ENCODE measurements around the gene PKN2. TPM values are rescaled to one million over a fixed set of nuclear protein-coding genes. Genes with fewer than 3 reads are reported as not detected.

The PKN2 gene
- total RNA-seq, 1 donor = 40.1 TPM

DNA sequence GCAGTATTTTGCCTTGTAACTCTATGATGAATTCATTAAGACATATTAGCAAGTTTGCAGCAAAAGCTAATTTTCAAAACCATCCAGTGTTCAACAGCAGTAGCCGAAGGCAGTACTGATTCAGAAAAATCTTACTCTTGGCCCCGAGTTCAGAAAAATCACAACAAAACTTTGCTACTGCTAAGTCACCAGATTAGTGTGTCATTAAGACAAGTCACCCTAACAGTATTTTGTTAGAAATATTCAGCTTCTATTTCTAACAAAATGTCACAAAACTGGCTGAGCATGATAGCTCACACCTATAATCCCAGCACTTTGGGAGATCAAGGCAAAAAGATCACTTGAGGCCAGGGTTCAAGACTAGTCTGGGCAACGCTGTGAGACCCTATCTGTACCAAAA is 199.1 kb downstream of the PKN2 start:
- no peak for DNase-seq (ENCODE audit: low read depth)
- TF ChIP-seq, protein P1, sequence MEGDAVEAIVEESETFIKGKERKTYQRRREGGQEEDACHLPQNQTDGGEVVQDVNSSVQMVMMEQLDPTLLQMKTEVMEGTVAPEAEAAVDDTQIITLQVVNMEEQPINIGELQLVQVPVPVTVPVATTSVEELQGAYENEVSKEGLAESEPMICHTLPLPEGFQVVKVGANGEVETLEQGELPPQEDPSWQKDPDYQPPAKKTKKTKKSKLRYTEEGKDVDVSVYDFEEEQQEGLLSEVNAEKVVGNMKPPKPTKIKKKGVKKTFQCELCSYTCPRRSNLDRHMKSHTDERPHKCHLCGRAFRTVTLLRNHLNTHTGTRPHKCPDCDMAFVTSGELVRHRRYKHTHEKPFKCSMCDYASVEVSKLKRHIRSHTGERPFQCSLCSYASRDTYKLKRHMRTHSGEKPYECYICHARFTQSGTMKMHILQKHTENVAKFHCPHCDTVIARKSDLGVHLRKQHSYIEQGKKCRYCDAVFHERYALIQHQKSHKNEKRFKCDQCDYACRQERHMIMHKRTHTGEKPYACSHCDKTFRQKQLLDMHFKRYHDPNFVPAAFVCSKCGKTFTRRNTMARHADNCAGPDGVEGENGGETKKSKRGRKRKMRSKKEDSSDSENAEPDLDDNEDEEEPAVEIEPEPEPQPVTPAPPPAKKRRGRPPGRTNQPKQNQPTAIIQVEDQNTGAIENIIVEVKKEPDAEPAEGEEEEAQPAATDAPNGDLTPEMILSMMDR (IDR thresholded peaks at IDR 0.05; ENCODE audit: insufficient read depth, low read length) = no peak
- no peak overlapping the region for H3K4me3 ChIP-seq (ENCODE audit: low read depth, low read length)

Small RNA genes lying within 50 kb of the gene (small RNA-seq; reads per million reads assigned to genes)
- not detected for gene RNU6-125P

Other genes starting within 250 kb of the PKN2 start
- gene GTF2B, start 207.3 kb downstream of the PKN2 start, total RNA-seq (ENCODE audit: low replicate concordance) = 14.1 and 36.7 TPM in 2 replicates

All from fibroblast of the aortic adventitia (primary cell).